CD4-positive, alpha-beta T cell (primary cell): ENCODE data around the gene MTCL1. TPM values are rescaled to one million over a fixed set of nuclear protein-coding genes. Genes with fewer than 3 reads are reported as not detected.
"Not testable (repeated sequence)": the region's sequence is repeated elsewhere in the genome, so short reads cannot be mapped to it uniquely, and the experiment has no call there.

Experiments used
- ATAC-seq: fragments of 200-7000 bp; cut with Tn5 transposase; one replicate; pipeline ENCODE4 v1.10.0; 2022; ENCODE audit warnings: mild to moderate bottlenecking; ENCODE audit not compliant: poor library complexity
- CTCF ChIA-PET: fragments of 350-600 bp; sonication (Branson Sonifier 250); formaldehyde crosslinking; loops from one replicate; lab custom pipeline; 2021; ENCODE audit warnings: antibody characterized with exemption, inconsistent platforms; lab: Charles Lee
- POLR2A ChIA-PET: fragments of 350-600 bp; sonication (Branson Sonifier 250); formaldehyde crosslinking; loops from one replicate; lab custom pipeline; 2021; ENCODE audit warnings: antibody characterized with exemption, inconsistent platforms; lab: Charles Lee
- DNase-seq, 14 experiments: peaks; one replicate each; pipeline ENCODE4 v3.0.0-alpha.2; 2013 to 2020; ENCODE audit warnings: mixed read lengths in 2 of 14
- H3K27ac ChIP-seq, 2 donors: one replicate each; pipeline versions ENCODE4 v1.5.1 to v1.7.0; 2013; ENCODE audit warnings: low read length in 2 of 2, low read depth in 1 of 2, mild to moderate bottlenecking in 1 of 2
- H3K27me3 ChIP-seq, 2 experiments: 1 replicate in 1 of 2; 2 replicates in 1 of 2; pipeline versions ENCODE4 v1.6.1 to v1.7.0; 2013; ENCODE audit warnings: low read length in 2 of 2, control low read depth in 1 of 2, mild to moderate bottlenecking in 1 of 2, moderate library complexity in 1 of 2; ENCODE audit not compliant: insufficient read depth in 2 of 2, control insufficient read depth in 1 of 2
- H3K36me3 ChIP-seq: one replicate; pipeline ENCODE4 v1.6.1; 2013; ENCODE audit warnings: low read length, control low read depth; ENCODE audit not compliant: insufficient read depth
- H3K4me1 ChIP-seq: one replicate; pipeline ENCODE4 v1.6.1; 2013; ENCODE audit warnings: low read length, control low read depth; ENCODE audit not compliant: insufficient read depth
- H3K4me3 ChIP-seq: one replicate; pipeline ENCODE4 v1.5.1; 2013; ENCODE audit warnings: mild to moderate bottlenecking, low read length, moderate library complexity
- H3K9me3 ChIP-seq, 2 experiments: 1 replicate in 1 of 2; 2 replicates in 1 of 2; pipeline versions ENCODE4 v1.6.1 to v1.7.0; 2013; ENCODE audit warnings: low read length in 2 of 2, mild to moderate bottlenecking in 2 of 2, control low read depth in 1 of 2, moderate library complexity in 1 of 2; ENCODE audit not compliant: control insufficient read depth in 1 of 2, insufficient read depth in 1 of 2
- H3K27ac Mint-ChIP-seq: one replicate; pipeline ENCODE4 v1.8.0; 2020; ENCODE audit warnings: mixed read lengths
- H3K27me3 Mint-ChIP-seq: one replicate; pipeline ENCODE4 v1.8.0; 2021; ENCODE audit warnings: mixed read lengths
- H3K36me3 Mint-ChIP-seq: one replicate; pipeline ENCODE4 v1.8.0; 2021; ENCODE audit warnings: low read depth, mixed read lengths
- H3K4me1 Mint-ChIP-seq: one replicate; pipeline ENCODE4 v1.8.0; 2021; ENCODE audit warnings: low read depth, mixed read lengths
- H3K4me3 Mint-ChIP-seq: one replicate; pipeline ENCODE4 v1.8.0; 2020; ENCODE audit warnings: mild to moderate bottlenecking, mixed read lengths
- H3K9me3 Mint-ChIP-seq: one replicate; pipeline ENCODE4 v1.8.0; 2020; ENCODE audit warnings: mixed read lengths
- intact Hi-C, 2 experiments: fragments of 100-400 bp; cut with DNase I in 1 of 2; cut with micrococcal nuclease in 1 of 2; formaldehyde crosslinking; loops; one replicate each; pipeline versions ENCODE4 v1.15.1 to v1.9.0; 2023 to 2025; cut with DNase I, micrococcal nuclease
- total RNA-seq, 174 experiments: library from RNA in 2 of 174; stranded (reverse) in 2 of 174; gene quantifications; one replicate each; pipeline ENCODE4 v1.2.3 and lab custom pipeline; 2021 to 2026
- TF ChIP-seq, protein P1 (sequence below): fragments of 200-600 bp; IDR thresholded peaks from one replicate; pipeline ENCODE4 v1.8.0; 2022; ENCODE audit warnings: antibody characterized with exemption, mild to moderate bottlenecking

The MTCL1 gene
- total RNA-seq, 2 experiments from 2014 or later: 0.11 to 0.55 TPM

DNA sequence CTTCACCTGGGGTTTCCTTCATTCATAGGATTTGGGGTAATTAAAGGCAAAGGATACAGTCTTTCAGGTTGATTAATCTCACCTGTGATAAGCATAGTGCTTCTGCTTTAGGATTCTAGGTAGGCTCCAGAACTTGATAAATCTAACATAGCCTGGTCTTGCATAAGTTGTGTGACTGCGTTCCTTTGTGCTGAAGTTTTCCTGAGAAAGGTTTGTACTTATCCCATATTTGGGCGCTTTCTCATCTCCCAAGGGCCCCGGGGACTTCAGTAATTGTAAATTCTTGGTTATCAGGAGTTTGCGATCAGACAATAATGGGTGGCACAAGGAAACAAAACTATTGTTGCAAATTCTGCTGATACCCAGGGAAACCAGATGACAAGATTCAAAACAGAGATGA lies 53.1 kb downstream of the MTCL1 start:
- H3K36me3 ChIP-seq: no peaks in the 10 kb centered on the region
- H3K27me3 ChIP-seq: peaks cover 0 to 2% of the 10 kb centered on the region in 2 experiments
- ChIA-PET CTCF (no interaction called here), POLR2A (no interaction called here)
- H3K27ac ChIP-seq: no peak overlapping the region
- H3K27ac Mint-ChIP-seq: no peak overlapping the region
- no peak overlapping the region for H3K4me3 Mint-ChIP-seq
- ATAC-seq: no peak
- H3K4me1 Mint-ChIP-seq: peaks cover 29% of the 10 kb centered on the region
- H3K9me3 ChIP-seq: peaks cover 9 to 16% of the 10 kb centered on the region in 2 experiments
- intact Hi-C loops: loop anchor here in 1 of 2 experiments (5.0 kb wide), 1 partner anchor 51 kb away; the partner anchor contains the start of gene MTCL1
- H3K36me3 Mint-ChIP-seq: no peaks in the 10 kb centered on the region
- no peak for DNase-seq
- H3K4me3 ChIP-seq: no peak overlapping the region
- peaks cover 29% of the 10 kb centered on the region for H3K4me1 ChIP-seq
- TF ChIP-seq, protein P1, sequence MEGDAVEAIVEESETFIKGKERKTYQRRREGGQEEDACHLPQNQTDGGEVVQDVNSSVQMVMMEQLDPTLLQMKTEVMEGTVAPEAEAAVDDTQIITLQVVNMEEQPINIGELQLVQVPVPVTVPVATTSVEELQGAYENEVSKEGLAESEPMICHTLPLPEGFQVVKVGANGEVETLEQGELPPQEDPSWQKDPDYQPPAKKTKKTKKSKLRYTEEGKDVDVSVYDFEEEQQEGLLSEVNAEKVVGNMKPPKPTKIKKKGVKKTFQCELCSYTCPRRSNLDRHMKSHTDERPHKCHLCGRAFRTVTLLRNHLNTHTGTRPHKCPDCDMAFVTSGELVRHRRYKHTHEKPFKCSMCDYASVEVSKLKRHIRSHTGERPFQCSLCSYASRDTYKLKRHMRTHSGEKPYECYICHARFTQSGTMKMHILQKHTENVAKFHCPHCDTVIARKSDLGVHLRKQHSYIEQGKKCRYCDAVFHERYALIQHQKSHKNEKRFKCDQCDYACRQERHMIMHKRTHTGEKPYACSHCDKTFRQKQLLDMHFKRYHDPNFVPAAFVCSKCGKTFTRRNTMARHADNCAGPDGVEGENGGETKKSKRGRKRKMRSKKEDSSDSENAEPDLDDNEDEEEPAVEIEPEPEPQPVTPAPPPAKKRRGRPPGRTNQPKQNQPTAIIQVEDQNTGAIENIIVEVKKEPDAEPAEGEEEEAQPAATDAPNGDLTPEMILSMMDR: no peak
- H3K9me3 Mint-ChIP-seq: no peaks in the 10 kb centered on the region
- no peaks in the 10 kb centered on the region for H3K27me3 Mint-ChIP-seq

DNA sequence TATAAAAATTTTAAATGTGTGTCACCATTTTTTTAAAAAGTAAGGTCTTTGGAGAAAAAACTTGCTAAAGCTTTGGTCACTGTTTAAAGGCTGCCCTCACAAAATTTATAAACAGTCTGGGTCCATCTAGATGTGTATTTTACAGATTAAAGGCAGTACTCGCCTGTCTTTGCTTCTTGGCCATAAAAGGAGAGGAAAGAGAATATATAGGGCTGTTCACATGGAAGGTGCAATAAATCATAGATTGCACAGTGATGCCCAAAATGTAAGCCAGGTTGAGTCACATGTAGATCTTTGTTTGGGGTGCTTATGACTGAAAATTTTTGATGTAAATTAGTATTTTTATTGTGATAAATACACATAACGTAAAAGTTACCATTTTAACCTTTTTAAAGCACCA lies 55.6 kb downstream of the MTCL1 start:
- no peak overlapping the region for H3K4me3 Mint-ChIP-seq
- H3K9me3 ChIP-seq: peaks cover 9 to 16% of the 10 kb centered on the region in 2 experiments
- CTCF ChIA-PET: no interaction called here
- H3K27me3 Mint-ChIP-seq: no peaks in the 10 kb centered on the region
- ATAC-seq: no peak
- peaks cover 0 to 2% of the 10 kb centered on the region in 2 experiments for H3K27me3 ChIP-seq
- POLR2A ChIA-PET: no interaction called here
- no peak for DNase-seq
- H3K4me1 Mint-ChIP-seq: peaks cover 10% of the 10 kb centered on the region
- H3K4me3 ChIP-seq: no peak overlapping the region
- no peak overlapping the region for H3K27ac ChIP-seq
- H3K4me1 ChIP-seq: peaks cover 13% of the 10 kb centered on the region
- TF ChIP-seq, protein P1: no peak
- no peaks in the 10 kb centered on the region for H3K36me3 ChIP-seq
- no peak overlapping the region for H3K27ac Mint-ChIP-seq
- H3K36me3 Mint-ChIP-seq: no peaks in the 10 kb centered on the region
- no peaks in the 10 kb centered on the region for H3K9me3 Mint-ChIP-seq
- intact Hi-C loops: no loop called here

DNA sequence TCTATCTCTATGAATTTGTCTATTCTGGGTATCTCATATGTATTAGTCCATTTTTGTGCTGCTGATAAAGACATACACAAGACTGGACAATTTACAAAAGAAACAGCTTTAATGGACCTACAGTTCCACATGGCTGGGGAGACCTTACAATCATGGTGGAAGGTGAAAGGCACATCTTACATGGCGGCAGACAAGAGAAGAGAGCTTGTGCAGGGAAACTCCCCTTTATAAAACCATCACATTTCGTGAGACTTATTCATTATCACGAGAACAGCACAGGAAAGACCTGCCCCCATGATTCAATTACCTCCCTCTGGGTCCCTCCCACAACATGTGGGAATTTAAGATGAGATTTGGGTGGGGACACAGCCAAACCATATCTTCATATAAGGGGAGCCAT lies 56.2 kb downstream of the MTCL1 start:
- H3K36me3 ChIP-seq, H3K27me3 Mint-ChIP-seq, intact Hi-C loops, H3K27ac ChIP-seq, DNase-seq, H3K27ac Mint-ChIP-seq, ATAC-seq, H3K4me3 ChIP-seq, H3K27me3 ChIP-seq, H3K4me1 Mint-ChIP-seq, CTCF ChIA-PET, H3K9me3 Mint-ChIP-seq, H3K36me3 Mint-ChIP-seq, POLR2A ChIA-PET, H3K4me3 Mint-ChIP-seq: not testable (repeated sequence)
- Histone ChIP-seq H3K4me1 (peaks cover 10% of the 10 kb centered on the region), H3K9me3 (peaks cover 9 to 16% of the 10 kb centered on the region in 2 experiments)

DNA sequence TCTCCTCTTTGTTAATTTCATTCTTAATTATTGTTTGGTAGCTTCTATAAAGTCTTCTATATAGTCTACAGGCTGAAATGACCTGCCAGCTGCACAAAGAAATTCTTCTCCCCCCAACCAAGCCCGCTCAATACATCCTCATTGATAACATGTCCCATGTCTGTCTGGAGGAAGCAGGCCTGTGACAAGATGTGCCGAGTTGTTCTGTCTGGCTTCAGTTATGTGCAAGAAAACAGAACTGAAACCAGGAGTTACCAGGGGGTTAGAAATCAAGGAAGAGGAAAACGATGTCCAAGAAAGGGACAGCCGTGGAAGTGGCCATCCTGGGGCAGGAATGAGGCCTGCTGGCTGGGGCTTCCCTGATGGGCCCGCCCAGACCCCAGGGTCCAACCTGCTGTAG lies 57.6 kb downstream of the MTCL1 start:
- H3K27me3 ChIP-seq: peaks cover 0 to 2% of the 10 kb centered on the region in 2 experiments
- no peak for DNase-seq

More for the DNA sequence above, 57.6 kb downstream of the MTCL1 start:
- no peaks in the 10 kb centered on the region for H3K9me3 Mint-ChIP-seq
- H3K4me1 Mint-ChIP-seq: no peaks in the 10 kb centered on the region
- Histone ChIP-seq H3K4me1 (no peaks in the 10 kb centered on the region), H3K27ac (no peak overlapping the region), H3K4me3 (no peak overlapping the region), H3K36me3 (no peaks in the 10 kb centered on the region), H3K9me3 (peaks cover 9 to 16% of the 10 kb centered on the region in 2 experiments)
- no peaks in the 10 kb centered on the region for H3K27me3 Mint-ChIP-seq
- TF ChIP-seq, protein P1: no peak
- ChIA-PET CTCF (interaction anchor here (0.9 kb wide), 1 partner anchor 66 kb away, joined by 3 read pairs; no protein-coding TSS in a partner anchor), POLR2A (no interaction called here)
- no peaks in the 10 kb centered on the region for H3K36me3 Mint-ChIP-seq
- H3K27ac Mint-ChIP-seq: no peak overlapping the region
- intact Hi-C loops: no loop called here
- H3K4me3 Mint-ChIP-seq: no peak overlapping the region
- no peak for ATAC-seq
